ENCODE results near the gene OR5T3. TPM values are rescaled to one million over a fixed set of nuclear protein-coding genes. Genes with fewer than 3 reads are reported as not detected.
"Not testable (repeated sequence)": the region's sequence is repeated elsewhere in the genome, so short reads cannot be mapped to it uniquely, and the experiment has no call there.

The OR5T3 gene
- polyA plus RNA-seq, 3 donors: not detected

GRCh38 chr11:56214537-56214936, 37.5 kb upstream of the OR5T3 start:
- Mint-ChIP-seq H3K27me3 (ENCODE audit: low read depth in 3 of 3) (peaks cover 0 to 2% (median 0%) of the 10 kb centered on the region in 3 donors), H3K36me3 (no peaks in the 10 kb centered on the region), H3K4me1 (no peaks in the 10 kb centered on the region), H3K4me3 (no peak overlapping the region), H3K9me3 (peaks cover 4 to 25% (median 12%) of the 10 kb centered on the region in 7 donors), H3K27ac (no peak overlapping the region)
- Histone ChIP-seq H3K27me3 (ENCODE audit: control insufficient read depth in 2 of 2, insufficient read depth in 2 of 2, low read length in 2 of 2) (no peaks in the 10 kb centered on the region), H3K9ac (ENCODE audit: insufficient read depth, low read length, poor library complexity, severe bottlenecking) (no peak overlapping the region), H4K20me1 (ENCODE audit: insufficient read depth, low read length) (no peaks in the 10 kb centered on the region), H3K4me3 (replicated peaks in 1 of 3; ENCODE audit: low read depth in 2 of 3, low read length in 3 of 3) (no peak overlapping the region), H2AFZ (ENCODE audit: insufficient read depth, low read depth, low read length, poor library complexity, severe bottlenecking) (no peak overlapping the region), H3K79me2 (ENCODE audit: insufficient read depth, low read length) (no peaks in the 10 kb centered on the region), H3K9me3 (replicated peaks in 1 of 2; ENCODE audit: control insufficient read depth in 1 of 2, insufficient read depth in 1 of 2, low read length in 2 of 2) (peaks cover 13 to 22% of the 10 kb centered on the region in 2 donors), H3K36me3 (replicated peaks in 1 of 2; ENCODE audit: control insufficient read depth in 1 of 2, insufficient read depth in 2 of 2, low read length in 2 of 2) (no peaks in the 10 kb centered on the region), H3K27ac (ENCODE audit: low read depth in 1 of 2, low read length in 2 of 2) (no peak overlapping the region), H3K4me2 (replicated peaks; ENCODE audit: extremely low read depth, low read length, poor library complexity, severe bottlenecking) (no peak overlapping the region), H3K4me1 (ENCODE audit: control insufficient read depth in 1 of 2, insufficient read depth in 2 of 2, low read length in 2 of 2) (no peaks in the 10 kb centered on the region)
- no peak for TF ChIP-seq CTCF (IDR thresholded peaks at IDR 0.05)
- no peak for DNase-seq
- intact Hi-C loops (cut with micrococcal nuclease): no loop called here
- WGBS (ENCODE audit: insufficient coverage): no CpG with 5 or more reads among the region's 2 CpGs

- H3K4me3 ChIP-seq (replicated peaks in 1 of 3; ENCODE audit: low read depth in 2 of 3, low read length in 3 of 3); H3K36me3 ChIP-seq (replicated peaks in 1 of 2; ENCODE audit: control insufficient read depth in 1 of 2, insufficient read depth in 2 of 2, low read length in 2 of 2); H4K20me1 ChIP-seq (ENCODE audit: insufficient read depth, low read length); intact Hi-C loops (cut with micrococcal nuclease); H3K79me2 ChIP-seq (ENCODE audit: insufficient read depth, low read length); H2AFZ ChIP-seq (ENCODE audit: insufficient read depth, low read depth, low read length, poor library complexity, severe bottlenecking); H3K4me1 Mint-ChIP-seq; H3K4me2 ChIP-seq (replicated peaks; ENCODE audit: extremely low read depth, low read length, poor library complexity, severe bottlenecking); H3K36me3 Mint-ChIP-seq; H3K27me3 Mint-ChIP-seq (ENCODE audit: low read depth in 3 of 3); H3K4me1 ChIP-seq (ENCODE audit: control insufficient read depth in 1 of 2, insufficient read depth in 2 of 2, low read length in 2 of 2); H3K9ac ChIP-seq (ENCODE audit: insufficient read depth, low read length, poor library complexity, severe bottlenecking); DNase-seq; H3K27me3 ChIP-seq (ENCODE audit: control insufficient read depth in 2 of 2, insufficient read depth in 2 of 2, low read length in 2 of 2); H3K27ac Mint-ChIP-seq; H3K4me3 Mint-ChIP-seq; H3K27ac ChIP-seq (ENCODE audit: low read depth in 1 of 2, low read length in 2 of 2): not testable (repeated sequence)
- peaks cover 14 to 32% (median 20%) of the 10 kb centered on the region in 7 donors for H3K9me3 Mint-ChIP-seq
- WGBS (ENCODE audit: insufficient coverage): 78% methylated on average over 5 of the region's 5 CpGs
- H3K9me3 ChIP-seq (replicated peaks in 1 of 2; ENCODE audit: control insufficient read depth in 1 of 2, insufficient read depth in 1 of 2, low read length in 2 of 2): peaks cover 18 to 25% of the 10 kb centered on the region in 2 donors
Observed at GRCh38 chr11:56219735-56220134, 32.3 kb upstream of the OR5T3 start.

All from CD14-positive monocyte (primary cell).